Right renal cortex interstitium (tissue), 3 donors: ENCODE results near the gene TBX10. TPM values are rescaled to one million over a fixed set of nuclear protein-coding genes. Genes with fewer than 3 reads are reported as not detected.
"Not testable (repeated sequence)": the region's sequence is repeated elsewhere in the genome, so short reads cannot be mapped to it uniquely, and the experiment has no call there.

Experiments
- DNase-seq, 3 donors: peaks; one replicate each; pipeline ENCODE4 v3.0.0-alpha.2; 2013; ENCODE audit warnings: low read depth in 3 of 3, low spot score in 2 of 3
- polyA plus RNA-seq, 3 donors: library from polyadenylated mRNA; unstranded; fragments of 120-200 nt; gene quantifications; one replicate each; pipeline ENCODE4 v1.2.1, GENCODE V29; 2013; ENCODE audit not compliant: insufficient read length in 3 of 3

TBX10 gene
- polyA plus RNA-seq, 3 donors, result not detected

- no peak for DNase-seq
Measured at GRCh38 chr11:67632982-67633755, 6.4 kb downstream of the TBX10 start.

DNA sequence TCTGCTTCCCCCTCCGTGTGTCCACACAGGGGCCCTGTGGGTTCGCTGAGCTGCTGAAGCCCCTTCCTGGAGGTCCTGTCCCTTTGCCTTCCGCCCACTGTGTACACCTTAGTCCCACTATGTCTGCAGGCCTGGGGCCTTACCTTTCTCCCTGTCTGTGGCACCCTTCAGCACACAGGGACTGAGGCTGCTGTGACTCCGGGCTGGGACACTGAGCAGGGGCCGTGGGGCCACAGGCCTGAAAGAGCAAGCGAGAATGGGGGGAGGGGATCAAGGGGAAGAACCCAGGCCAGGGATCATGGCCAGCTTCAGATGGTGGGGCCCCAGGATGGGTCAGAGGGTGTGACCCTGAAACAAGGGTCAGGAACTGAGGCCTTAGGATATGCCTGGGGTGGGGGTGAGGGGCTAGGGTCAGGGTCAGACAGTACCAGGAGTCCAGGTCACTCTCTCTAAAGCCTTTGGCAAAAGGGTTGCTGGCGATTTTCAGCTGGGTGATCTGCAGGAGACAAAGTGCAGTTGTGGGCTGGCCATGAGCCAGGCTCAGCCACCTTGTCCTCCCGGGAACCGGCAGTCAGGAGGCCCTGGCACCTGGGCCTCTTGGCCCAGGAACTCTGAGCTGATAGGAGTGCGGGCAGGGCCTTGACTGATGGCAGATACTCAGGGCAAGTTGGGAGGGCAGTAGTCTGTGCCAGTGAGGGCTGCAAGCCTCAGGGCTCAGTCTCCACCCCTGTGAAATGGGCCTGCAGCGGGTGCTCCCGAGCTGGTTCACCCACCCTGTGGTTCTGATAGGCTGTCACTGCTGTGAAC is 7.2 kb downstream of the TBX10 start:
- no peak for DNase-seq

DNA sequence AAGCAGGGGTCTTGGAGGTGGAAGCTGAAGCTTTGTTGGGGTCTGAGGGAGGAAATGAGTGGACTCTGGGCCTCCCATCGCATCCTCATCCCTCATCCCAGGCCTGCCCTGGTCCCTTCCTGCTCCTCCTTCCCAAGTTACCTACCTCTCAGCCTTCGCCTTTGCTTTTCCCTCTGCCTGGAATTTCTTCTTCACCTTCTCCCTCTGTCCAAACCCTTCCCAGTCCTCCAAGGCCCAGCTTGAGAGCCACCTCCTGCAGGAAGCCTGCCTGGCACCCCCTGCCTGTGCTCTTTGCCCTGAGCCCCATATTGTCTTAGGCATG is 7.7 kb downstream of the TBX10 start:
- DNase-seq, result no peak

DNA sequence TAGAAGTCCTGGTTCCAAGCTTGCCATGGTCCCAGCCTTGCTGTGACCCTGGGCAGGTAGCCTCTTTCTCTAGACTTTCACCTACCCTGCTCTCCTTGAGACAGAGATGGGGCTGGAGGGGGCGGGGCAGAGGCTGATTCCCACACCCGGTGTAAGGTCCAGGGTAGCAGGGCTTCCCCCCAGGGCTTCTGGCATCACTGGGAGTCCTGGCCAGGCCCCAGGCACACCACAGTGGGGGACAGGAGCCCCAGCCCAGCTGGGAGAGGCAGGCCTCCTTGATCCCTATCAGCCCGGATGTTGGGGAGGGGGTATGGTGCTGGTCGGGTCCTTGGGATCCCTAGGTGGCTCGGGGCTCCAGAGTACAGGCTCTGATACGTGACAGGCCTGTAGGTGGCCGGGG is 8.2 kb downstream of the TBX10 start:
- DNase-seq, result no peak

DNA sequence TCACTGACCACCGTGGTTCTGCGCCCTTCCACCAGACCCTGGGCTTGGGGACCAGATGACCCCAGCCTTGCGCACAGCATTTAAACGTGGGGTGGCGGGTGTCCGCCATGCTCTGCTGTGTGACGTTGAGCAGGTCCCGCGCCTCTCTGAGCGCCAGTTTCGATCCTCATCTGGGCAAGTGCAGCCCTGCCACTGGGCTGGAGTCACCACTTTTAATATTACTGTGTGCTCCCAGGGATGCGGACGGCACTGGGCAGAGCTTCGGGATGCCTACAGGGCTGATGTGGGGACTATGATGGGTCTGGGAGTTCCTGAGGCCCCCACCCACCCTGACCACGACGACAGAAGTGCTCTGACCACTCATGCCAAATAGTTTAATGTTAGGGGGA is 8.6 kb downstream of the TBX10 start:
- DNase-seq, result no peak

- peak; percentile 81 to 92 (median 86) for DNase-seq
Measured at GRCh38 chr11:67630228-67630942, 9.2 kb downstream of the TBX10 start.

DNA sequence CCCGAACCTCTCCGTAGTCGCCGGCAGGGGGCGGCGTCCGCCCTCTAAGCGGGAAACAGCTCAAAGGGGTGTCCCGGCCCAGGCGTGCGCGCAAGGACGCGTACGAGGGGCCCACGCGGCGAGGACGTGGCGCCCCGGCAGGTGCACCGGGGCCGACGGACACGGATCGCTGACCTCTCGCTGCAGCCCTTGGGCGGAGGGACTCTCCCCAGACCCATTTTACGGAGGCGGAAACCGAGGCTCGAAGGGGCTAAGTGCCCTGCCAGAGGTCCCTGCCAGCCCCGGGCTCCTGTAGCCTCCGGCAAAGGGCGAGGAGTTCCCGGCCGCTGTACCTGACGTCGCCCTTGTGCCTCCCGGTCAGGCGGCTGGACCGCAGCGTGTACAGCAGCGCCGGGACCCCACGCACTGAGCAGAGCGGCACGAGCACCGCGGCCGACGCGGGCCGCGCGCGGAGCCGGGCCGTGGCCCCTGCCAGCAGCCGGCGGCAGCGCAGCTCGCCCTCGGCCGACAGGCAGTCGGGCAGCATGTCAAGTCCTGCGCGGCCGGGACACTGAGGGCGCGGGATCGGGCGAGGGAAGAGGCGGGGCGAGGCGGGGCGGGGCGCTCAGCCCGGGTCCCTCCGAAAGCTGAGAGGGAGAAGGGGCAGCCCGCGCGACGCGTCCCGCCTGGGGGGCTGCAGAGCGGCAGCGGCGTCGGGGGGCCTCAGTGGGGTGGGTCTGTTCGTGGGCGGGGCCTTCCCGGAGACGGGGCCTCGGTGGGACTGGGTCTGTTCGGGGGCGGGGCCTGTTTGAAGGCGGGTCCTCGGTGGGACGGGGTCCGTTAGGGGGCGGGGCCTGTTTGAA is 10.0 kb downstream of the TBX10 start, which contains the start of gene NUDT8:
Gene NUDT8 (minus strand): TSS at position 552 of the 842 bp plus-strand sequence. CDS start 26 bp downstream, at position 526.
- DNase-seq, result peak in 1 of 3 donors; percentile 72

DNA sequence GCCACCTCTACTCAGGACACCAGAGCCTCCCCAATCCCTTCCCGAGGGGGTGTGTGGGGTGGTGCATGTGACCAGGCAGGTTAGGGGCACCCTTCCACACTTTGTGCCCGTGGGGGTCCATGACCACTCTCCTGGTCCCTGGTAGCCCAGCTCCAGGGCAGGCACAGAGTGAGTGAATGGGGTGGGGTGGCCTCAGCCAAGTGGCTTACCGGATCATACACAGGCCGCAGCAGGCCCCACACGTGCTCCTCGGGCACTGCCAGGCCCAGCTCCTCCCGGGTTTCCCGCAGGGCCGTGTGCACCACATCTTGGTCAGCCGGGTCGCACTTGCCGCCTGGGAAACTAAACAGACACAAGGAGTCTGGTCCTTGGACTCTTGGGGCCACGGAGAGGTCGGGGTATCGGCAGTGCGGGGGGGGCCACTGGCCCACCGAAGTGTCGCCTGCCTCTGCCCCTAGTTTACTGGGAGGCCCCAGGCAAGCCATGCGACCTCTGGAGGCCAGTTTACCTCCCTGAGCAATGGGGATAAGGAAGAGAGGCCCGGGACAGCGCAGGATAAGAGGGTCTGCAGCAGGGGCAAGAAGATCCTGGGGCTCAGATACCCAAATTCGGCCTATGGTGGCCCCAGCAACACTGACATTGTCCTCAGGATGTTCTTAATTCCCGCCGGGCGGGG is 10.7 kb downstream of the TBX10 start:
- no peak for DNase-seq

DNA sequence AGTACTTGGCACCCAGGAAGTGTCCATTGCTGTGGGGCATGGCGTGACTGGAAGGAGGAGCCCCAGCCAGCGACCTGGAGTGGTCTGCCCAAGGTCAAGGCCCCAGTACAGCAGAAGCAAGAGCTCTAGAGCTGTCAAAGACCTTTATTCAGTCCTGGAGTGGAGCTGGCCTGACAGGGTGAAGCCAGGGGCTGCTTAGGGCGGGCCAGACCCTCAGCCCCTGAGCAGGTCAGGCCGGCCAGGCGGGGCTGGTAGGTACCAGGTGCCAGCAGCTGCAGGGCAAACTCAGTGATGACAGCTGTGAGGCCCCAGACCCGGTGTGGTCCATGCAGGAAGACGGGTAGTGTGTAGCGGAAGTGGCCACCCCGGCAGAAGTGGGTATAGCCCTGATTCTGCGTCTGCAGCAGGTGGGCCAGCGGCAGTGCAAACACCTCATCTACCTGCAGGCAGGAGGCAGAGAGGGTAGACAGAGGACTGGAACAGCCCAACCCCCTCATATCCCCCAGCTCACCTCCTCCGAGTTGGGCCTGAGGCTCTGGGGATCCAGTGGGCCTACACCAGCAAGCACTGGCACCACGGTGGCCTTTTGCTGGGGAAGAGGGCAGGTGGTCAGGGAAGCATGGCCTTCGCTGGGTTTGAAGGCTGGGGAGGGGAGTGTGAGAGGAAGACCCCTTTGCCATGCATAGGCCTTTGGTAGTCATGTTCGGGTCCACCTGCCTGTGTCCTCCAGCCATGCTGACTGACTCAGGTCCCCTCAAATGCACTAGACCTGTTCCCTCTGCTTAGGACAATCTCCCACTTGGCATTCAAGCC is 11.5 kb downstream of the TBX10 start:
- DNase-seq, result no peak

DNA sequence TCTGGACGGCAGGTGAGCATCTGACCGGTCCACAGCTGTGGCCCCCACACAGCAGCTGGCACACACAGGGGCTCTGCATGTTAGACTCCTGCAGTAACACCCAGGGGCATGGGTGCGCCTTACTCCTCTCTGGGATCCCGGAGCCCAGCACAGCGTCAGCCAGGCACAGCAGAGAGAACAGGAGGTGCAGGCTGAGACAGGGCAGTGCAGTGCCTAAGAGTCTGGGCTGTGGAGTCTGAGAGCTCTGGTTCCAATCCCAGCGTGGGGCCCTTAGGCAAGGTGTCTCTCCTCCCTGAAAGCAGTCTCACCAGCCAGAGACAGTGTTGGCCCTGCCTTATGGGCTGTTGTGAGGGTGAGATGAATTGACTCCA is 12.1 kb downstream of the TBX10 start:
- DNase-seq, result no peak

GRCh38 chr11:67626970-67627369 is 12.6 kb downstream of the TBX10 start:
- no peak for DNase-seq

DNA sequence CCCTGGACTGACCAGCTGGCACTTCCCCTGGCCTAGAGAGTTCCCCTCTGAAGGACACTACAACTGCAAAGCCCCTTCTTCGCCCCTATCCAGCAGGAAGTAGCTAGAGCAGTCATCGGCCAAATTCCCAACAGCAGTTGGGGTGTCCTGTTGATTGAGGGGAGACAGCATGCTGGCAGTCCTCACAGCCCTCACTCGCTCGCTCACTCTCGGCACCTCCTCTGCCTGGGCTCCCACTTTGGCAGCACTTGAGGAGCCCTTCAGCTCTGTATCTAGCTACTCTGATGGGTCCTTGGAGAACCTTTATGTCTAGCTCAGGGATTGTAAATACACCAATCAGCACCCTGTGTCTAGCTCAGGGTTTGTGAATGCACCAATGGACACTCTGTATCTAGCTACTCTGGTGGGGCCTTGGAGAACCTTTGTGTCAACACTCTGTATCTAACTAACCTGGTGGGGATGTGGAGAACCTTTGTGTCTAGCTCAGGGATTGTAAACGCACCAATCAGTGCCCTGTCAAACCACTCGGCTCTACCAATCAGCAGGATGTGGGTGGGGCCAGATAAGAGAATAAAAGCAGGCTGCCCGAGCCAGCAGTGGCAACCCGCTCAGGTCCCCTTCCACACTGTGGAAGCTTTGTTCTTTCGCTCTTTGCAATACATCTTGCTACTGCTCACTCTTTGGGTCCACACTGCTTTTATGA is 13.3 kb downstream of the TBX10 start:
- DNase-seq, result not testable (repeated sequence)

GRCh38 chr11:67623795-67624194 is 15.8 kb downstream of the TBX10 start:
- not testable (repeated sequence) for DNase-seq

- not testable (repeated sequence) for DNase-seq
Measured at GRCh38 chr11:67622905-67623304, 16.7 kb downstream of the TBX10 start.

- DNase-seq, result not testable (repeated sequence)
Measured at GRCh38 chr11:67621928-67622327, 17.6 kb downstream of the TBX10 start.

- DNase-seq, result not testable (repeated sequence)
Measured at GRCh38 chr11:67620621-67621020, 18.9 kb downstream of the TBX10 start.

- not testable (repeated sequence) for DNase-seq
Measured at GRCh38 chr11:67619683-67620618, 19.6 kb downstream of the TBX10 start.
